GM23338 (cell line): ENCODE results near the gene TNIP3.

Experiments used
- CTCF ChIP-seq, 2 experiments: fragments of 200-600 bp in 1 of 2; sonication (generic) in 1 of 2; conservative IDR thresholded peaks; 2 replicates each; pipeline versions ENCODE4 v1.5.1 to v1.6.1; 2016 to 2017; ENCODE audit warnings: antibody characterized with exemption in 2 of 2, low read depth in 2 of 2, mild to moderate bottlenecking in 2 of 2, moderate library complexity in 1 of 2
- POLR2AphosphoS5 ChIP-seq: IDR thresholded peaks from 2 replicates; pipeline ENCODE4 v1.6.1; 2016; ENCODE audit warnings: antibody characterized with exemption, low read depth

DNA sequence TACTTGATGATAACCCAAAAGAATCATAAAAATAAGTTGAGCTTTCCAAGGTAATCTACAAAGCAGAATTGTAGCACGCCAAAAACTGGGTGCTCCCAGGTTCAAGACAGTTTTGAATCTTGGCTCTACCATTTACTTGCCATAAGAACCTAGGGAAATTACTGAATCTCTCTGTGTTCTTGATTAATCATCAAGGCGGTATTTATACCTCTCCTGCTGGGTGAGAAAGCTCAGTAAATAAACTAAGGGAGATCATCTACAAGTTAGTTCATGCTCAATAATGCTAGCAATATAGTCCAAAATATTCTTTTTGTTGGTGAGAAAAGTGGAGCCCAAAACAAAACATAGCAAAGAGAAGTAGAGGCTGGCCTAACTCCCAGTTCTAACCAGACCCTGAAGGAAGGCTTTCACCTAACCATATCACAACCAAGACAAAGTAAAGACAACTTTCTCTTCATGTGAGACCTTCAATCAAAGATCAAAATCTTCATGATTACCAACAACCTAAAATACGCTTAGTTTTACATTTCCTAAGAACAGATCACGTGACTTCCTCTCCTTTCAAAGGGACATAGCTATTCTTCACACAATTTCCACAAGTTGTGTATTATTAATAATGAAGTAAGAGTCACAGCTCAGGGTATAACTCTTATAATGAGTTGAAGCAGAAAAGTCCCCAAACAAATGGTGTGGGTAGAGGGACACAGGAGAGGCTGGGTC is 34.4 kb downstream of the TNIP3 start:
- TF ChIP-seq CTCF (conservative IDR thresholded peaks at IDR 0.05; ENCODE audit: low read depth in 2 of 2) (no peak), POLR2AphosphoS5 (no peak)
